Fibroblast of lung (primary cell): ENCODE measurements around the gene ZNF75A. TPM values are rescaled to one million over a fixed set of nuclear protein-coding genes. Genes with fewer than 3 reads are reported as not detected.

Source experiments
- DNase-seq, 2 donors: peaks; one replicate each; pipeline versions ENCODE4 v3.0.0 to v3.0.0-alpha.2; 2010; ENCODE audit warnings: low read depth in 2 of 2
- H2AFZ ChIP-seq: 2 replicates; pipeline ENCODE4 v1.5.1; 2012; ENCODE audit warnings: low read length, control low read depth, inconsistent platforms
- H3K27ac ChIP-seq: 2 replicates; pipeline ENCODE4 v1.5.1; 2011; ENCODE audit warnings: low read length, control low read depth; ENCODE audit not compliant: insufficient read depth
- H3K27me3 ChIP-seq: 2 replicates; pipeline ENCODE4 v1.5.1; 2011; ENCODE audit warnings: mild to moderate bottlenecking, low read length; ENCODE audit not compliant: control insufficient read depth, insufficient read depth
- H3K36me3 ChIP-seq: 2 replicates; pipeline ENCODE4 v1.5.1; 2011; ENCODE audit warnings: low read length; ENCODE audit not compliant: control insufficient read depth, insufficient read depth
- H3K4me1 ChIP-seq: 2 replicates; pipeline ENCODE4 v1.5.1; 2011; ENCODE audit warnings: low read length; ENCODE audit not compliant: control insufficient read depth, insufficient read depth; ENCODE audit errors: extremely low read depth
- H3K4me2 ChIP-seq: 2 replicates; pipeline ENCODE4 v1.5.1; 2011; ENCODE audit warnings: low read length, control low read depth; ENCODE audit not compliant: insufficient read depth; ENCODE audit errors: extremely low read depth
- H3K4me3 ChIP-seq, 4 experiments: fragments of 200-600 bp in 1 of 4; sonication (generic) in 1 of 4; replicated peaks in 1 of 4; 2 replicates each; pipeline ENCODE4 v1.5.1; 2011 to 2016; ENCODE audit warnings: low read length in 4 of 4, low read depth in 3 of 4, mild to moderate bottlenecking in 3 of 4, control low read depth in 2 of 4, inconsistent platforms in 1 of 4, mixed read lengths in 1 of 4; ENCODE audit not compliant: insufficient read depth in 1 of 4; ENCODE audit errors: control extremely low read depth in 1 of 4
- H3K79me2 ChIP-seq: 2 replicates; pipeline ENCODE4 v1.5.1; 2012; ENCODE audit warnings: mild to moderate bottlenecking, low read length, inconsistent platforms; ENCODE audit not compliant: control insufficient read depth, insufficient read depth
- H3K9ac ChIP-seq: 2 replicates; pipeline ENCODE4 v1.5.1; 2011; ENCODE audit warnings: mild to moderate bottlenecking, low read length, control low read depth; ENCODE audit not compliant: insufficient read depth
- H3K9me3 ChIP-seq: 2 replicates; pipeline ENCODE4 v1.5.1; 2012; ENCODE audit warnings: low read depth, low read length; ENCODE audit not compliant: control insufficient read depth, insufficient read depth
- H4K20me1 ChIP-seq: 2 replicates; pipeline ENCODE4 v1.5.1; 2011; ENCODE audit warnings: low read length; ENCODE audit not compliant: control insufficient read depth, insufficient read depth; ENCODE audit errors: extremely low read depth
- EZH2 ChIP-seq: IDR thresholded peaks from 2 replicates; pipeline ENCODE4 v1.5.1; 2012; ENCODE audit warnings: low read length, control low read depth, mild to moderate bottlenecking; ENCODE audit errors: missing control alignments
- polyA plus RNA-seq, 2 donors: library from polyadenylated mRNA; depleted of rRNA in 1 of 2; stranded (reverse) in 1 of 2; unstranded in 1 of 2; fragments of >200 nt; gene quantifications; 2 replicates each; pipeline ENCODE4 v1.2.1, GENCODE V29; 2011 to 2012; ENCODE audit warnings: missing spikeins in 1 of 2
- total RNA-seq: library from RNA; depleted of rRNA; stranded (reverse); fragments of >200 nt; gene quantifications from 2 replicates; pipeline ENCODE4 v1.2.1, GENCODE V29; 2014
- TF ChIP-seq, protein P1 (sequence below), 2 donors: IDR thresholded peaks in 1 of 2; conservative IDR thresholded peaks in 1 of 2; 1 replicate in 1 of 2; 2 replicates in 1 of 2; pipeline ENCODE4 v1.5.1; 2011 to 2012; ENCODE audit warnings: low read length in 2 of 2, control low read depth in 1 of 2, inconsistent platforms in 1 of 2, low read depth in 1 of 2, mild to moderate bottlenecking in 1 of 2

Gene ZNF75A
- total and polyA plus RNA-seq, 2 donors (not counting 1 experiment from before 2014, with no cell fraction given): 14.4 to 24.3 TPM

DNA sequence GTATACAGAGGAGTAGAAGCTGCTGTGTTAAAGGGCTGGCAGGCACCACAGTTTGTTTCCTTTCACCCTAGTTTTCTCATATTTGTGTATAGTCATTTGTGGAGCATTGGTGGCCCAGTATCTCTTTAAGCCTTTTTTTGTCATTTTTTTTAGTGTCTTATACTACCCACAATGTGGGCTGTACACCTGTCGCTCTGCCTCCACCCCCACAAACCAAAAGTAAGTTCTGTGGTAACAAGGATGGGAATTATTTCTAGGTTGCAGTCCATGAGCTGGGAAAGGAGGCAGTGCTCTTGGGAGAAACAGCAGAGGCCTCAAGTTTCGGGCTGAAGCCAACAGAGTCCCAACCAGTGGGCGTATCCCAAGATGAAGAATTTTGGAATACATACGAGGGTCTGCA lies 6.2 kb downstream of the ZNF75A start:
- DNase-seq: no peak
- H2AFZ ChIP-seq: no peak overlapping the region
- H3K4me1 ChIP-seq: no peaks in the 10 kb centered on the region
- H3K4me3 ChIP-seq: no peak overlapping the region
- no peak overlapping the region for H3K9ac ChIP-seq
- no peaks in the 10 kb centered on the region for H3K79me2 ChIP-seq
- no peak for TF ChIP-seq EZH2
- TF ChIP-seq, protein P1, sequence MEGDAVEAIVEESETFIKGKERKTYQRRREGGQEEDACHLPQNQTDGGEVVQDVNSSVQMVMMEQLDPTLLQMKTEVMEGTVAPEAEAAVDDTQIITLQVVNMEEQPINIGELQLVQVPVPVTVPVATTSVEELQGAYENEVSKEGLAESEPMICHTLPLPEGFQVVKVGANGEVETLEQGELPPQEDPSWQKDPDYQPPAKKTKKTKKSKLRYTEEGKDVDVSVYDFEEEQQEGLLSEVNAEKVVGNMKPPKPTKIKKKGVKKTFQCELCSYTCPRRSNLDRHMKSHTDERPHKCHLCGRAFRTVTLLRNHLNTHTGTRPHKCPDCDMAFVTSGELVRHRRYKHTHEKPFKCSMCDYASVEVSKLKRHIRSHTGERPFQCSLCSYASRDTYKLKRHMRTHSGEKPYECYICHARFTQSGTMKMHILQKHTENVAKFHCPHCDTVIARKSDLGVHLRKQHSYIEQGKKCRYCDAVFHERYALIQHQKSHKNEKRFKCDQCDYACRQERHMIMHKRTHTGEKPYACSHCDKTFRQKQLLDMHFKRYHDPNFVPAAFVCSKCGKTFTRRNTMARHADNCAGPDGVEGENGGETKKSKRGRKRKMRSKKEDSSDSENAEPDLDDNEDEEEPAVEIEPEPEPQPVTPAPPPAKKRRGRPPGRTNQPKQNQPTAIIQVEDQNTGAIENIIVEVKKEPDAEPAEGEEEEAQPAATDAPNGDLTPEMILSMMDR (conservative IDR thresholded peaks at IDR 0.05 in 1 of 2, IDR thresholded peaks at IDR 0.05 in 1 of 2; ENCODE audit: low read depth in 1 of 2, low read length in 2 of 2): no peak
- H4K20me1 ChIP-seq: no peaks in the 10 kb centered on the region
- peaks cover 4% of the 10 kb centered on the region for H3K9me3 ChIP-seq
- peaks cover 6% of the 10 kb centered on the region for H3K36me3 ChIP-seq
- no peaks in the 10 kb centered on the region for H3K27me3 ChIP-seq
- no peak overlapping the region for H3K4me2 ChIP-seq
- H3K27ac ChIP-seq: no peak overlapping the region

- Histone ChIP-seq H2AFZ (no peak overlapping the region), H3K27me3 (no peaks in the 10 kb centered on the region), H3K4me1 (no peaks in the 10 kb centered on the region), H3K36me3 (peaks cover 4% of the 10 kb centered on the region), H4K20me1 (no peaks in the 10 kb centered on the region), H3K9me3 (peaks cover 7% of the 10 kb centered on the region), H3K9ac (no peak overlapping the region), H3K4me3 (no peak overlapping the region), H3K79me2 (no peaks in the 10 kb centered on the region), H3K27ac (no peak overlapping the region), H3K4me2 (no peak overlapping the region)
- DNase-seq: peak; percentile 18 to 51
- TF ChIP-seq EZH2: no peak
Observed at GRCh38 chr16:3317315-3317999, 12.2 kb downstream of the ZNF75A start.

DNA sequence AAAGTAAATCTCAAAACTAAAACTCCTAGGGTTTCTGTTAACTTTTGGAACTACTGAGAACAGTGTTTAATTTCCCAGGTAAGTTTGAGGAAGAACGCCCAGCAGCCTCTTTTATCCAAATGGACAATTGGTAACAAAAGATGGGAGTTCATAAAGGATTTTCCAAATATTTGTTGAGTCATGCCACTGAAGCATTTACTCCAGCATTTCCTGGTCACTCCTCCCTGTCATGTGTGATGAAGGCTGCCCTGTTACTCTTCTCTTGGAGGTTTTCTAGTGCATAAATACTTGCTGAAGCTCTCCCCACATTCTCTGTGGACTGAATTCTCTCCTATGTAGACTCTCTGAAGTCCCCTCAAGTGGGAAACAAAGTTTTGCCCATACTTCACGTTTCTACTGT lies 16.5 kb downstream of the ZNF75A start:
- DNase-seq: no peak
- Histone ChIP-seq H4K20me1 (no peaks in the 10 kb centered on the region), H3K9ac (no peak overlapping the region), H3K79me2 (no peaks in the 10 kb centered on the region), H3K36me3 (no peaks in the 10 kb centered on the region), H3K4me1 (no peaks in the 10 kb centered on the region), H3K27me3 (no peaks in the 10 kb centered on the region), H3K4me3 (no peak overlapping the region), H3K9me3 (peaks cover 5% of the 10 kb centered on the region), H3K27ac (no peak overlapping the region), H3K4me2 (no peak overlapping the region), H2AFZ (no peak overlapping the region)
- no peak for TF ChIP-seq EZH2
- TF ChIP-seq, protein P1 (conservative IDR thresholded peaks at IDR 0.05 in 1 of 2, IDR thresholded peaks at IDR 0.05 in 1 of 2; ENCODE audit: low read depth in 1 of 2, low read length in 2 of 2): no peak
